Activated CD8-positive, alpha-beta memory T cell treated with anti-CD3 and anti-CD28 coated beads, Interleukin-2, amount 50 U/mL, for 48 hours (primary cell): ENCODE measurements around the gene PAPSS2.
"Not testable (repeated sequence)": the region's sequence is repeated elsewhere in the genome, so short reads cannot be mapped to it uniquely, and the experiment has no call there.

Source experiments
- DNase-seq: peaks from one replicate; pipeline ENCODE4 v3.0.0-alpha.2; 2020

The PAPSS2 gene

DNA sequence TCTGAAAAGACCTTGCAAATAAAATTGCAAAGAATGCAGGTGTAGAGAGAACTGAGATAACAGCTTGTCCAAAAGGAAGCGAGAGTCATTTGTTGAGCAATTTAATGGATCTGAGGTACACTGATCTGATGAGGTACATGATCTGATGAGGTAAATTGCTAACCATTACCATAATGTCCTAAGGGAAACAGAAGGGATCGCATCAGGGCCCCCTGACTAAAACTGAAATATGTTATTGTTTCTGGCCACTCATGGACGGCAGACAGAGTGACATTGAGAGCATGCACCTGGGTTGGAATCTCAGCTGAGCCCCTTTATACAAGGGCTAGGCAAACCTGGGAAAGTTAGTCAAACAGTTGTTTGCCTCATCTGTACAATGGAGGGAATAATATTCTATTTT is 15.8 kb upstream of the PAPSS2 start:
- no peak for DNase-seq

DNA sequence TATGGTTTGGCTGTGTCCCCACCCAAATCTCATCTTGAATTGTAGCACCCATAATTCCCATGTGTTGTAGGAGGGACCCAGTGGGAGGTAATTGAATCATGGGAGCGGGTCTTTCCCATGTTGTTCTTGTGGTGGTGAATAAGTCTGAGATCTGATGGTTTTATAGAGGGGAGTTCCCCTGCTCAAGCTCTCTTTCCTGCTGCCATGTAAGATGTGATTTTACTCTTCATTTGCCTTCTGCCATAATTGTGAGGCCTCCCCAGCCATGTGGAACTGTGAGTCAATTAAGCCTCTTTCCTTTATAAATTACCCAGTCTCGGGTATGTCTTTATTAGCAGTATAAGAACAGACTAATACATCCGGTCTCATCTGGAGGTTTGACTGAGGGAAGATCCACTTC is 15.2 kb upstream of the PAPSS2 start:
- not testable (repeated sequence) for DNase-seq

DNA sequence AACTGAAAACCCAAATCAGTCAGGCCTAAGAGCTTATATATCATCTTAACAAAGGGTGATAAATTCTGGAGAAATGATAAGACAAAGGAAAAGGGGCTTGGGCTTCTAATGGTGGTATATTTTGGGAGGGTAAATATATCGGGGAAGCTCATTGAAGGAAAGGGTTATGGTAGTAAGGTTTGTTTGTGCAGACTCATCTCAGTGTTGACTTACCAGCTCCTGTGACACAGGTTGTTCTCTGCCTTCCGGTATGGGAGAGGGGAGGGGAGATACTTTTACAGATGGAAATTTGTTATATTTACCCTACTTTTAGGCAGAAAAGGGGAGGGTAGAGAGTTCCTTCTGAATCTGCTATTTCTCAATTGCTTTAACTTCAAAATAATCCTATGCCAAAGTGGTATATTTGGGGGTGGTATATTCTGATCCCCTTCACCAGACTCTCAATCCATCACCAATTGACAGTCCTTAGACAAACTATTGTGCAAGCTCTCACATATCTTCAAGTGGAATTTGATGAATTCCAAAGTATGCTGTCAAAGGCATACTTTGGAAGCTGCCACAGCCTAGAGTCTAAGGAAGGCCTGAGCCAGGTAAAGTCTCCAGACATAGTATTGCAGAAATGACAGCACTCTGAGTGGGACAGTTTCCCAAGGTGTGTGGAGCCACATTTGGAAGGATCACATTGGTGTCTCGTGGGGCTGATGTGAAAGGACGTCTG is 13.3 kb upstream of the PAPSS2 start:
- no peak for DNase-seq

DNA sequence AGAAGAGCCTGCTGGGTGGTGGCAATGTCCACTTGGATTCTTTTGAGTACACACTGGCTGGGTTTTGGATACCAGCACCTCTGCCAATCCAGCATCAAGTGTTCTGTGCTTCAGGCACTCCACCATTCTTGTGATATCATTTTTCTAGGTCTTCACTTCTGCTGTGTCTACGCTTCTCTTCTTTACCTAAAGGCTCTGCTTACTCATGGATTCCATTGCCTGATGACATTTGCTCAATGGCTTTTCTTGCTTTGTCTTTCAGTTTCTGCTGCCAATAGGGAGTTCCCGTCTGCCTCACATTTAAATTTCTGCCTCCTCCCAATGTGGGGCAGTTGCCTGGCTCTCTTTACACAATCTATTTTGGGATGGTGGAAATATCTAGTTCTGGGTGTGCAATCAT is 12.7 kb upstream of the PAPSS2 start:
- no peak for DNase-seq

DNA sequence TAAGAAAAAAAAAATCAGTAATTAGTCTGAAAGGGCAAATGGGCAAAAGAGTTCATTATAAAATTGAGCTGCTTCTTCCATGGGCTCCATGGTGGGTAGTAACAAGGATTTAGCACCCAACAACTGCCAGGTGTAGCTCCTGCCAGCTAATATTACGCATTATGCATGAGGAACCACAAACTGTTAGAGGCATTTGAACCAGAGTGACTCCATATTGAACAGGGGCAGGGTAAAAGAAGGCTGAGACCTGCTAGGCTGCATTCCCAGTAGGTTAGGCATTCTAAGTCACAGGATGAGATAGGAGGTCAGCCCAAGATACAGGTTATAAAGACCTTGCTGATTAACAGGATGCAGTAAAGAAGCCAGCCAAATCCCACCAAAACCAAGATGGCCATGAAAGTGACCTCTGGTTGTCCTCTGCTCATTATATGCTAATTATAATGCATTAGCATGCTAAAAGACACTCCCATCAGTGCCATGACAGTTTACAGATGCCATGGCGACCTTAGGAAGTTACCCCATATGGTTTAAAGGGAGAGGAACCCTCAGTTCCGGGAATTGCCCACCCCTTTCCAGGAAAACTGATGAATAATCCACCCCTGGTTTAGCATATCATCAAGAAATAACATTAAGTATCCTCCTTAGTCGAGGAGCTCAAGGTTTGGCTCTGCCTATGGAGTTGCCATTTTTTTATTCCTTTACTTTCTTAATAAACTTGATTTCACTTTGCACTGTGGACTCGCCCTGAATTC is 8.7 kb upstream of the PAPSS2 start:
- DNase-seq: no peak

DNA sequence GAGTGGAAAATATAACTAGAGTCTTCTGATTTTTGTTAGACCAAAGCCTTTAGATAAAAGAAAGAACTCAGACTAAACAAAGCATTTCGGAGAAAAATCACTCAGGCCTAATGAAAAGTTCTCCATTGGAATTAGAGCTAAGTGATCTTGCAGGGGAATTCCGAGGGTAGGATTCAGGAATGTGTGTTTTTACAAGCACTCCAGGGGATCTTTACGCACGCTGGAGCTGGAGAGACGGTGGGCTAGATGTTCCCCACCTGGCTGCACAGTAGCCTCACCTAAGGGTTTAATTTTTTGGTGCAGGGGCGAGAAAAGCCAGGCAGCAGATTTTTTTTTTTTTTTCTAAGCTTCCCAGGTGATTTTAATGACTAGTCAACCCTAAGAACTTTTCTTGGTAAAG is 7.9 kb upstream of the PAPSS2 start:
- DNase-seq: no peak

DNA sequence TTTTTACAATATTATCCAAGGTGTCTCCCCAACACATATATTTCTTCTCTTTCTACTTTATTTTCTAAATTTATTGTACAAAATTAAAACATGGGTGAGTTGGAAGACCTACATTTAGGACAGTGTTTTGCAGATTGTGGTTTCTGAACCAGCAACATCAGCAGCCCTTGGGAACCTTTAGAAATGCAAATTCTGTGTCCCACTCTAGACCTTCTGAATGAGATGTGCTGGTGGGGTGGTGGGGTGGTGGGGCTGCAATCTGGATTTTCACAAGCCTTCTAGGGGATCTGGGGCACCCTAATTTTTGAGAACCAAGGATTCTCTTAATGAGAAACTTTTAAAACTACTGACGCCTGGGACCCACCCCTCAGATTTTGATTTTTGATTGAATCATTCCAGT is 7.4 kb upstream of the PAPSS2 start:
- no peak for DNase-seq

DNA sequence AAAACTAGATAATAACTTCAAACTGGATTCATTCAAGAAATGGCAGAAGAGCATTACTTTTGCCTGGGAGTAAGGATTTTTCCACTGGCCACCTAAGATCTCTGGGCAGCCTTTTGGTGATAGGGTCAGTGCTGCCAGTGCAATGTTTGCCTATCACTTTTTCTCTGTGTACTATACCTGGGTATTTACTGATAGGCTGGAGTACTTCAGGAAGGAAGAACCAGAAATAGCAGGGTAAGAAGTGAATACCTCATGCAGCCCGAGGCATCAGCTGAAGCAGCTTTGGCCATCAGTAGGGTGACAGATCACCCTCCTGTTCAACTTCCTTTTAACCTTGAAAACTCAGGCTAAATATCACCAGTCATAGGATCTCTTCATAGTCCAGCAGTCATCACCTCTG is 5.5 kb upstream of the PAPSS2 start:
- no peak for DNase-seq

DNA sequence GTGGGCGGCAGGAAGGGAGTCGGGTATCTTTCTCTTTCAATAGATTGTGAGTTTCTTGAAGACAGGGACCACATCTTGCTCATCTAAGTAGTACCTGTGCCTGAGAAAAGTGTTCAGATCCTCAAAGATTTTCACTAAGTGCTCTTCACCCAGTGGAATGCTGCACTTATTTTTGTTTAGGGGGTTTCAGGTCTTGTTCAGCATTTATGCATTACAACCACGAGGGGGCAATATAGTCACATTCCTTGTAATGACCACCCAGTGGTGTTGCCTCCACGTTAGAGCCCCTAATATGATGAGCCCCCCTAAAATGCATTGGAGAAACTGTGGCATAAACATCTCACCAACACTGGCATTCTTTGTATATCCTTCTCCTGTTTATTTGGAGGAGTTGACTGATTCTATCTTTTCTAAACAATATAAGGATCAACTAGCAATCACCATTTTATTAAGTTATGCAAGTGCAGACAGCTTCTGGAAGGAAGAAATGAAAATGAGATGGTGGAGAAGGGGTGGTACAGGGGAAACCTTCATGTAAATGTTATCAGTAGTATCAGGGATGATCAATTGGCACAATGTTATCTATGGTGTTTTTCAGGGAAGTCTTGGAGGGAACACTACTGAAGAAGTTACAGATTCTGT is 3.1 kb upstream of the PAPSS2 start:
- no peak for DNase-seq

DNA sequence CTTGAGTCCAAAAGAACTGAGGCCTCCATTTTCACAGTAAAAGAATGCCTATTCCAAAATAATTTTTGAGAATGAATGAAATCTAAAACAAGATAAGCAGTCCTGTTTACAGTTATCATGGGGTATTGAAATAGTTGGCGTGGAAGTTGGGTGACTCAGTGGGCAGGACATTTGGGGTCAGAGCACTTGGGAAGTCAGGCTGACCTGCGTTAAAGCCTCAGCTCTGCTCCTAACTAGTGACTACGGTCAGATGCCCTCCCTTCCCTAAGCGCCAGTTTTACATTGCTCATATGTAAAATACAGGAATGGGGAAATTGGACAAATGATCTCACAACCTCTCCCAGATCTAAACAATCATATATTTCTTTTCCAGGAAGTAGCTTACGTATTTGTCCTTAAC is 2.3 kb upstream of the PAPSS2 start:
- DNase-seq: no peak

DNA sequence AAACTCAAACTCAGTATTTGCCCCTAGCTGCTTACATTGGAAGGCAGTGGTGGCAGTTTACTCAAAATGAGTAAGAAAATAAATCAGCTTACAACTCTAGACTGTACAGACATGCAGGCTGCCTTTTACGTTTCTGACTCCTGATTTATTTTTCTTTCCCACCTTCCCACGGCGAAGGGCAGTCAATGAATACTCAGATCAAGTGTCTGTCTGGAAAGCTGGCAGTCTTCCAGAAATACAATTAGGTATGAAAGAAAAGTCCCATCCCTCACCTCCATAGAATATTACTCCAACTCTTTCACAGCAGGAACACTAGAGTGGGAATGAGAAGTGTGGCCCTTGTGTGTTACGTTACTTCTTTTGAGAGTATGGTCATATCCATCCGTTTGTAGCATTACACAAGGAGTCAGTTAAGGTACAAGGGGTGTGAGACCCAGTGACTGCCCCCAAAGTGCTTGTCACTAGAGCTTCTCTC is 1.3 kb upstream of the PAPSS2 start:
- DNase-seq: no peak

DNA sequence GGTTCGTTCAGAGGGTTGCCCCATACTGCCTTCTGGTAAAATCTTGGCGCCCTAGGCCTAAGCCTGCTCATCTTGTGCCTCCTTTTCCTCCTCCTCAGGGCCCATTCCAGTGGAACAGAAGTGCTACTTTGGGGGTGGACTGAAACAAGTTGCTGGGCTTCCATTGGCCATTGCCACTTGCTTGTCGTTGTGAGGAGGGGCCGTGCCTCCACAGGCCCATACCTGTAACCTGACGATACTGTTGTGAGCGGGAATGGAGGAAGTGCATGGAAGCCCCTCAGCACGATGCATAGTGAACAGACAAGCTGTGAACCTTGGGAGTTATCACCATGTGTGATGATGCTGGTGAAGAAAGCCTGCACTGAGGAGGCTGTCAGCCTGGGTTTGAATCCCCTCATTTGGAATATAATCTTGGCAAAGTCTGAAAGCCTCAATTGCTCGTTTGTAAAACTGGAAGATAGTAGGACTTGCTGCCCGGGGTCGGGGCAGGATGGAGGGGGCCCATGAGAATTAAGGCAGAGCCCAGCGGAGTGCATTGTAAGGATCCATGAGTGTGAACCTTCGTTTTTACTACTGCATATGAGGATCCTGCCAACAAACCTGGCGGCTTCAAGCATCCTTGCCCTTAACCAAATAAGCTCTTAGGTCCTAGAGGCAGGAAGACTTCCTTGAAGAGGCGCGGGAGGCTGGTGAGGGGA is 671 bp upstream of the PAPSS2 start:
- no peak for DNase-seq

DNA sequence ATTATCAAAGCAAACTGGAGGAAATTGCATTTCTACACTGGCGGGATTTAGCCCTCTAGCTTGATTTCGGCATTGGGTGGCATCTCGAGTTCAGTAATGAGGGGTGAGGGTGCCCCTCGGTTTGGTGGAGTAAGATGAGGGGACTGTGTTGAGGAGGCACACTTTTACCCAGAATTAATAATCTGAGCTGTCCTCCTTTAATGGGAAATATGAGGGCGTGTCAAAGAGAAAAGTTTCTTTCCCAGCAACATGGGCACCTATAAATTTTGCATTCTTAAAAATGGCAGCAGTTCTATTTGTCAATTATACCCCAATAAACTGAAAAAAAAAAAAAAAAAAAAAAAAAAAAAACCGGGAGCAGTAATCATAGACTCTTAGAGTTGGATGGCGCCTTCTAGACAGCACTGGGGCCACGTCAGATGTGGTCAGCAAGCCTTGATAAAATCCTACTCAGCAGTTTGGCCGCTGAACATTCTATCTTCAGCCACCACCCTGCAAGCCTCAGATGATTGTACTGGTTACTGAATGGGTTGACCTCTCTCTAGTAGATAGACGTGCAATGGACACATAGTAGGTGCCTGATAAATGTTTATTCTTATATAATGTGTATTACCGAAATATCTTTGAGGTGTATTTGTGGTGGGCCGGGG is 931 bp downstream of the PAPSS2 start:
- DNase-seq: no peak

DNA sequence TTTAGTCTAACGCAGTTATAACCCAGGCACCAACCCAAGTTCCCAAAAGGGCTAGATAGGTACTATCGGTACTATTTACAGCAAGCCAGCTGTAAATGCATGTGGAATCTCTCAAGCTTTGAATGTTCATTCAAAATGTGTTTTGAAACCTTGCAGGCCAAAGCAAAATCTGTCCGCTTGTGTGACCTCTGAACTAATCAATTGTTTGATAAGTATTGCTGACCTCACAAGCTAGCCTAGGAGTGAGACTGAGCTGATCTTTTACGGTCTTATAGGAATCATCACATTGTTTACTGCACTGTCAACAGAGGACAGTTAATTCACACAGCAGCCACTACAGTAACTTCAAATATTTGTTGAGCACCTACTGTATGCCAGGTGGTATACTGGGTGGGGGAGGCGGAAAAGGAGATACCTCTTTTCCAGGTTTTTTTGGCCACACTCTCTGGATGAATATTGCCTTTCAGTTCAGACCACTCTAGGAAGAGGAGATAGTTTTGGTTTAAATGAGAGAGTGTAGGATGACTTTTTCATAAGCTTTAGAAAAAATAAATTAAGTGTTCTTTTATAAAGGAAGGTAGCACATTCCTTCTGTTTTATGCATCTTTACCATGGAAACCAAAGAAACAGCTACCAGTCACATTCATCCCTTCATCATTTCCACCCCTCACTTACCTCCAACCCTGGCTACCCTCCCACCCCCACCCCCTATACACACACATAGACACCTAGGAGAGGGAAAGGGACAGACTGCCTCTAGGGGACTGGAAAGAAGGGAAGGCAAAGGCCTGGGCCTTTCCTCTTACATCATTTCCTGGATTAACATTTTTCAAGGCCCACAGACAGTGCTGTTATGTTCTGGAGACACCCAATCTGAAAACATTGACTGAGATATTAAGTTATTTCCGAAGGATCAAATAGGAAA is 2.4 kb downstream of the PAPSS2 start:
- DNase-seq: no peak

DNA sequence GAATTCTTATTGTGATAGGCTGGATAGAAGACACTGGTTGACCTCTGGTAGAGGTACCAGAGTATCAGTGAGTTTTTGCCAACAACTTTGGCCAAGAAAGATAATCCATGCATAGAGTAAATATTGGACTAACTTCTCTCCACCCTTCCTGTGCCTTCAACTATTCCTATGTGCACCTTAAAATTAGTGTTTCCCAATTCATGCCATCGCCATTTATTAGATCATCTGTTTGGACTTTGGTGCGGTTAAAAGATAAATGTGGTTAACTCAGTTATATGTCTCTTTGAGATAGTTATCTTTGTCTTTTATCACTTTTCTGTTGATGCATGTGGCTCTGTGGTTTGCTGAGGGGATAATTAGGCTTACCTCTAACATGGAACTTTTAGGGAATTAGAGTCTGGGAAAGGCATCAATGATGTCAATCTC is 4.6 kb downstream of the PAPSS2 start:
- no peak for DNase-seq

DNA sequence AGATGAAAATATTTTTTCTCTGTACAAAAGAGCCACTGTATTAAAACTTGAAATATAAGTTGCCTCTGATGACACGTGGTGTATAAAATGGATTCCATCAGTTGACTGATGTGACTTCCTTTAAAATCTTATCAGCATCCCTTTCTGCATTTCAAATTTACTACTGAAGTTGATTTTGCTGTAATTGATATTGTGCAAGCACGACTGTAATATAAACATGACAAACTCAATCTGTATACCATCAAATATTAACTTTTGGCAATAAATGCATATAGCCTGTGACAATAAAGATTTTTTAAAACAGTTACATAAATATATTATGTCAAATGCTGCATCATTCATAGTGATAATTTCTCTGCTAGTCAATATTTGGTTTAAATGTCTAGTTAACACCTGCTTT is 7.8 kb downstream of the PAPSS2 start:
- DNase-seq: no peak

DNA sequence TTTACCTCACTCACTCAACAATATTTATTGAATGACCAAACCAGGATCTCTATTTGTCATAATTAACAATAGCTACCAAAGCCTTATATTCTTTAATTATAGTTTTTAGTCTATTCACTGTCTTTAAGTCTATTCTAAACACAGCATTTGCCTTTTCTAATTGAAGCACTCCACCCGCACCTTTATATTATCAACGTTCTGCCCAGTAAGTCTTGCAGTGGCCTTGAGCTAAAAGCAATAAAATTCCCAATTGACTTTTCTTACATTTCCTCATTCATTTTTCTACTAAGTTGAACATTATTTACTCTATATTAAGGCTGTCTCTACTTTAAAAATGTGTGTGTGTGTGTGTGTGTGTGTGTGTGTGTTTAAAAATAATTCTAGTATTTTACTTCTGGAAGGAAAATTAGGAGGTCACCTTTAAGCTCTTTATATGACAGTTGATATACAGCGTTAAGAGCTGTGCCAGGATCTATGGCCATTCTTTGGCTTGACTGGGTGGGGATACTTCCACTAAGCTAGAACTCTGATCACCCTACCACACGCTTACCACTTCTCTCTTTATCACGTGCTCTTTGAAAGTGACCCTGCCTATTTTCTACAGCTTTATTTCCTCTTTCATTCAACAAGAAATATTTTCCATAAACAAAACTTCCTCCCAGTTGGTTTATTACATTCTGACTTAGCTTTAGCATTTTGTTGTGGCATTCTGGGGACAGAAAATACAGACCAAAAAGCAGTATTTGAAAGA is 8.8 kb downstream of the PAPSS2 start:
- DNase-seq: no peak

DNA sequence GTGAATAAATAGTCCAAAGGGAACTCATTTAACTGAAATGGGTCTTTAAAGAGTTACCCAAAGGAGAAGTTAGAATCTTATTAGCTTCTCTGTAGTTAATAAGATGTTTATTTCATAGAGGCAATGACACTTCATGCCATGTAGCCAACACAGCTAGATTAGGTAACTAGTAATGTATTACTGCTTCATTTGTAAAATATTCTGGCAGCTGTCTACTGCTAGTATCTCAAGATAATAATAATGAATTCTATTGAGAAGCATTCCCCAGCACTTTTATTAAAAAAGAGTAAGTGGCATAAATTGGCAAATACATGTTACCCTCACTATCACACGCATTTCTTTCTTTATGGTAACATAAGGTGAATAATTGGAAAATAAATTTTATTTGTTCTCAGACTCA is 10.1 kb downstream of the PAPSS2 start:
- DNase-seq: no peak

DNA sequence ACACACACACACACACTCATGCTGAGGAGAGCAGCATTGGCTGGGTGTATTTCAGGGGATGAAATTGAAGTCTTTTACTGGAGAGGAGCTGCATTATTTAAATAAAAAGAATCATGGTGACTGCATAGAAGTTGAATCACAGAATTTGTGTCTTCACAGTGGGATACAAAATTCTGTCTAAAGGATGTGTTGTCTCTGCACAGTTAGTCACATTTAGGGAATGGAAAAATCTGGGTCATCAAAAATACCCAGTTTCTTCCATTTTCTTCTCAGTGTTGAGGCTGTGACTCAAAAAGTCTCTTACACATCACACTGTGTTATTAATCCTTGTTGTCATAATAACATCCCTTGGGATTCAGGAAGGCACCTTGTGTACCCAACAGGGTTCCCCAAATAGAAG is 10.9 kb downstream of the PAPSS2 start:
- no peak for DNase-seq

DNA sequence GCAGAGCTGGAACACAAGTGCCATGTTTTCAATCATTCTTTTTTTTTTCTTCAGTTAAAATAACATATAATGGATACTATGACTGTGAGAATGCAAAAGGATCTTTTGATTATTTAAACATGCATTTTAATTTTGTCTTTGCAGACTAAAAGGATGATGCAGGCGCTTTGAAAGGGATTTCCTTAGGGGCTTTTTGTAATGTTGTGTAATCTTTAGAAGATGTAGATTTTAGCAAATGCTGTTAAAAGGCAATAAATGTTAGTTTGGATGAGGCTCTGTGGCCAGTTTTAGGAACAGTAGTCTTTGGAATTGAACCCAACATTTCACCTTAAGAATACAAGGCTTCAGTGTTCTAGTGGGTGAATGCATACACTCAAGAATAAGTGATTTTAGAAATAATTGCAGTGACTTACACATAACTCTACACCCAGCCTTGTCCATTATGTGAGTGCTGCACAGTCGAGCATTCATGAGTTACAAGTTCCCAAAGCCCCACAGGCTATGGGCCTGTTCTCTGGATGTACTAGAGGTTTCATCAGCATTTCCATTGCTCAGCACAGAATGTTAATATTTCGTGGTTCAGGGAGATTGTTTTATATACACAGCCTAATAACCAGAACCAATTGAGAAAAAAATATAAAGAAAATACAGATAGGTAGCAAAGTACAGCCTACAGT is 11.6 kb downstream of the PAPSS2 start:
- no peak for DNase-seq
